ENCODE measurements around the gene WEE1. TPM values are rescaled to one million over a fixed set of nuclear protein-coding genes. Genes with fewer than 3 reads are reported as not detected.
"Not testable (repeated sequence)": the region's sequence is repeated elsewhere in the genome, so short reads cannot be mapped to it uniquely, and the experiment has no call there.

WEE1 gene
- total and polyA plus RNA-seq, 7 donors: 4.2 to 58.6 (median 8.2) TPM

DNA sequence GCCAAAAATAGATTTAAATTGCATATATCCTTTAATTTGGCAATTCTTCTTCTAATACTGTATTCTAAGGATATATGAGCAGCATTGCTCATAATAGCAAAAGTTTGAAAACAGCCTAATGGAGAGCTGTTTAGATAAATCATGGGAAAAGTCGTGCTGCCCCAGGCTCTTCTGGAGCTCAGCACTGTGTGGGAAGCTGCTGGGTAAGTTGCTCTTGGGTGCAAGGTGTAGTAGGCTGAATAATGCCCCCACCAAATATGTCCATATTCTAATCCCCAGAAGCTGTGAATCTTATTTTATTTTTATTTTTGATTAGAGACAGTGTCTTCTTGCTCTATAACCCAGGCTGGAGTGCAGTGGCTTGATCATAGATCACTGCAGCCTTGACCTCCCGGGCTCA is 34.9 kb upstream of the WEE1 start:
- Histone ChIP-seq H3K4me1 (no peaks in the 10 kb centered on the region), H3K9me3 (no peaks in the 10 kb centered on the region), H3K4me3 (no peak overlapping the region), H3K36me3 (ENCODE audit: insufficient read depth in 1 of 2, low read depth in 1 of 2) (no peaks in the 10 kb centered on the region), H3K27me3 (ENCODE audit: insufficient read depth in 3 of 3, low read length in 2 of 3) (no peaks in the 10 kb centered on the region), H3K27ac (no peak overlapping the region)
- ATAC-seq: no peak
- intact Hi-C loops (cut with DNase I): loop anchor here in 1 of 2 donors (10.0 kb wide), 2 partner anchors 76 to 206 kb away; no protein-coding TSS in a partner anchor
- WGBS, 3 donors: 82 to 90% (median 85%) methylated on average over 2 of the region's 2 CpGs
- DNase-seq: no peak
- TF ChIP-seq, protein P1, sequence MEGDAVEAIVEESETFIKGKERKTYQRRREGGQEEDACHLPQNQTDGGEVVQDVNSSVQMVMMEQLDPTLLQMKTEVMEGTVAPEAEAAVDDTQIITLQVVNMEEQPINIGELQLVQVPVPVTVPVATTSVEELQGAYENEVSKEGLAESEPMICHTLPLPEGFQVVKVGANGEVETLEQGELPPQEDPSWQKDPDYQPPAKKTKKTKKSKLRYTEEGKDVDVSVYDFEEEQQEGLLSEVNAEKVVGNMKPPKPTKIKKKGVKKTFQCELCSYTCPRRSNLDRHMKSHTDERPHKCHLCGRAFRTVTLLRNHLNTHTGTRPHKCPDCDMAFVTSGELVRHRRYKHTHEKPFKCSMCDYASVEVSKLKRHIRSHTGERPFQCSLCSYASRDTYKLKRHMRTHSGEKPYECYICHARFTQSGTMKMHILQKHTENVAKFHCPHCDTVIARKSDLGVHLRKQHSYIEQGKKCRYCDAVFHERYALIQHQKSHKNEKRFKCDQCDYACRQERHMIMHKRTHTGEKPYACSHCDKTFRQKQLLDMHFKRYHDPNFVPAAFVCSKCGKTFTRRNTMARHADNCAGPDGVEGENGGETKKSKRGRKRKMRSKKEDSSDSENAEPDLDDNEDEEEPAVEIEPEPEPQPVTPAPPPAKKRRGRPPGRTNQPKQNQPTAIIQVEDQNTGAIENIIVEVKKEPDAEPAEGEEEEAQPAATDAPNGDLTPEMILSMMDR (IDR thresholded peaks at IDR 0.05): no peak

DNA sequence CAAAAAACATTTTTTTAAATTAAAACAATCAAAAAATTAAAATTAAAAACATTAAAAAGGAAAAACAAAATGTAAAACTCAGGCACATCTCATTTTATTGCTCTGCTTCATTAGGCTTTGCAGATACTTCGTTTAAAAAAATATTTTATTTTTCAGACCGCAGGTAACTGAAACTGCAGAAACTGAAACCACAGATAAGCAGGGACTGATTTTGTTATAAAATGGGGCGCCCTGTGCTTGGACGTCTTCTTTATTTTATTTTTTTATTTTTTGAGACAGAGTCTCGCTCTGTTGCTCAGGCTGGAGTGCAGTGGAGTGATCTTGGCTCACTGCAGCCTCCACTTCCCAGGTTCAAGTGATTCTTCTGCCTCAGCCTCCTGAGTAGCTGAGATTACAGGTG is 24.3 kb upstream of the WEE1 start:
- H3K4me1 ChIP-seq; H3K4me3 ChIP-seq; H3K27me3 ChIP-seq (ENCODE audit: insufficient read depth in 3 of 3, low read length in 2 of 3); DNase-seq; intact Hi-C loops (cut with DNase I); H3K36me3 ChIP-seq (ENCODE audit: insufficient read depth in 1 of 2, low read depth in 1 of 2); H3K27ac ChIP-seq; ATAC-seq; H3K9me3 ChIP-seq: not testable (repeated sequence)
- WGBS, 3 donors: 93 to 97% (median 94%) methylated on average over 5 of the region's 5 CpGs

DNA sequence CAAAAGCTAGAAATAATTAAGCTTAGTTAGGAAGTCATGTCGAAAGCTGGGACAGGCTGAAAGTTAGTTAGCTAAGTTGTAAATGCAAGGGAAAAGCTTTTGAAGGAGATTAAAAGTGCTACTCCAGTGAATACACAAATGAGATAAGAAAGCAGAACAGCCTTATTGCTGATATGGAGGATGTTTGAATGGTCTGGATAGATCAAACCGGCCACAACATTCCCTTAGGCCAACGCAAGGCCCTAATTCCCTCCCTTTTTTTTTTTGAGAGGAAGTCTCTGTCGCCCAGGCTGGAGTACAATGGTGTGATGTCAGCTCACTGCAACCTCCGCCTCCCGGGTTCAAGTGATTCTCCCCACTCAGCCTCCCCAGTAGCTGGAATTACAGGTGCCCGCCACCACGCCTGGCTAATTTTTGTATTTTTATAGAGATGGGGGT is 23.3 kb upstream of the WEE1 start:
- intact Hi-C loops (cut with DNase I): no loop called here
- no peaks in the 10 kb centered on the region for H3K36me3 ChIP-seq (ENCODE audit: insufficient read depth in 1 of 2, low read depth in 1 of 2)
- H3K4me1 ChIP-seq: no peaks in the 10 kb centered on the region
- TF ChIP-seq, protein P1 (IDR thresholded peaks at IDR 0.05): no peak
- no peak overlapping the region for H3K27ac ChIP-seq
- ATAC-seq: no peak
- no peaks in the 10 kb centered on the region for H3K9me3 ChIP-seq
- WGBS, 3 donors: 89 to 92% (median 92%) methylated on average over 8 of the region's 8 CpGs
- no peaks in the 10 kb centered on the region for H3K27me3 ChIP-seq (ENCODE audit: insufficient read depth in 3 of 3, low read length in 2 of 3)
- no peak overlapping the region for H3K4me3 ChIP-seq
- DNase-seq: no peak

DNA sequence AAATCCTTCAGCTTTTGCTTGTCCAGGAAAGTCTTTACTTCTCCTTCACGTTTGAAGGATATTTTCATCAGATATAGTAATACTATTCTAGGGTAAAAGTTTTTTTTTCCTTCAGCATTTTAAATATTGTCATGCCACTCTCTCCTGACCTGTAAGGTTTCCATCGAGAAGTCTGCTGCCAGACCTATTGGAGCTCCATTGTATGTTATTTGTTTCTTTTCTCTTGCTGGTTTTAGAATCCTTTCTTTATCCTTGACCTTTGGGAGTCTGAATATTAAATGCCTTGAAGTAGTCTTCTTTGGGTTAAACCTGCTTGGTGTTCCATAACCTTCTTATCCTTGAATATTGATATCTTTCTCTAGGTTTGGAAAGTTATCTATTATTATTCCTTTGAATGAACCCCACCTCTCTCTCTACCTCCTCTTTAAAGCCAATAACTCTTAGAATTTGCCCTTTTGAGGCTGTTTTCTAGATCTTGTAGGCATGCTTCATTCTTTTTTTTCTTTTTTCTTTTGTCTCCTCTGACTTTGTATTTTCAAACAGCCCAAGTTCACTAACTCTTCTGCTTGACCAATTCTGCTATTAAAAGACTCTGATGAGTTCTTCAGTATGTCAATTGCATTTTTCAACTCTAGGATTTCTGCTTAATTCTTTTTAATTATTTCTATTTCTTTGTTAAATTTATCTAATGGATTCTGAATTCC is 12.0 kb upstream of the WEE1 start:
- ATAC-seq (no peak), DNase-seq (no peak)
- WGBS, 3 donors: 94 to 97% (median 95%) methylated on average over 2 of the region's 2 CpGs
- intact Hi-C loops (cut with DNase I): no loop called here
- H3K36me3 ChIP-seq (ENCODE audit: insufficient read depth in 1 of 2, low read depth in 1 of 2): no peaks in the 10 kb centered on the region
- TF ChIP-seq, protein P1 (IDR thresholded peaks at IDR 0.05): no peak
- H3K4me1 ChIP-seq: peaks cover 16% of the 10 kb centered on the region
- H3K4me3 ChIP-seq: no peak overlapping the region
- H3K27me3 ChIP-seq (ENCODE audit: insufficient read depth in 3 of 3, low read length in 2 of 3): no peaks in the 10 kb centered on the region
- peaks cover 3% of the 10 kb centered on the region for H3K9me3 ChIP-seq
- no peak overlapping the region for H3K27ac ChIP-seq

DNA sequence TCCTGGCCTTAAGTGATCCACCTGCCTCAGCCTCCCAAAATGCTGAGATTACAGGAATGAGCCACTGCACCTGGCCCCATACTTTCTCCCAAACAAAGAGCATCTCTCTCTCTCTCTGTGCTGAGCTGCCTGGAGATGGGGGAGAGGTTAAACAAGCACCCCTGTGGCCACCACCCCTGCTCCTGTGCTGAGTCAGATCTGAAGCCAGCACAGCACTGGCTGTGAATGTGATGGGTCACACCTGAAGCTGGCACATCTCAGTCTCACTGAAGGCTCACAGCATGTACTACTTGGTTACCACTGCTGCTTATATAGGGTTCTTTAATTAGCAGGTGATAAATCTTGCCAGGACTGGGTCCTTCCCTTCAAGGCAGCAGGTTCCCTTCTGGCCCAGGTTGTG is 10.8 kb upstream of the WEE1 start:
- TF ChIP-seq, protein P1 (IDR thresholded peaks at IDR 0.05): no peak
- no peaks in the 10 kb centered on the region for H3K36me3 ChIP-seq (ENCODE audit: insufficient read depth in 1 of 2, low read depth in 1 of 2)
- no peak for ATAC-seq
- H3K4me3 ChIP-seq: no peak overlapping the region
- peaks cover 3% of the 10 kb centered on the region for H3K9me3 ChIP-seq
- intact Hi-C loops (cut with DNase I): no loop called here
- no peak overlapping the region for H3K27ac ChIP-seq
- no peak for DNase-seq
- no peaks in the 10 kb centered on the region for H3K27me3 ChIP-seq (ENCODE audit: insufficient read depth in 3 of 3, low read length in 2 of 3)
- H3K4me1 ChIP-seq: peaks cover 21% of the 10 kb centered on the region
